ENCODE results near the gene LIN7A. TPM values are rescaled to one million over a fixed set of nuclear protein-coding genes. Genes with fewer than 3 reads are reported as not detected.

LIN7A gene
- polyA plus RNA-seq, 1 donor from 2014 or later = 31.5 TPM

DNA sequence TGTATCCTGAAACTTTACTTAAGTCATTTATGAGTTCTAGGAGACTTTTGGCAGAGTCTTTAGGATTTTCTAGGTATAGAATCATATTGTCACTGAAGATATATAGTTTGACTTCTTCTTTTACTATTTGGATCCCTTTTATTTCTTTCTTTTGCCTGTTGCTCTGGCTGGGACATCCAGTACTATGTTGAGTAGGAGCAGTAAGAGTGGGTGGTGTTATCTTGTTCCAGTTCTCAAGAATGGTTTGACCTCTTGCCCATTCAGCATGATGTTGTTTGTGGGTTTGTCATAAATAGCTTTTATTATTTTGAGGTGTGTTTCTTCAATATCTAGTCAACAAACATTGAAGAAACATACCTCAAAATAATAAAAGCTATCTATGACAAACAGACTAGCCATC is 35.0 kb downstream of the LIN7A start:
- no peaks in the 10 kb centered on the region for H3K9me2 ChIP-seq (ENCODE audit: insufficient read depth, low read length)
- H2AFZ ChIP-seq (ENCODE audit: low read depth, low read length) = no peak overlapping the region
- H3K27ac ChIP-seq (ENCODE audit: low read length) = no peak overlapping the region
- TF ChIP-seq EP300 (conservative IDR thresholded peaks at IDR 0.05; ENCODE audit: poor library complexity, severe bottlenecking) = no peak
- no peak for TF ChIP-seq TAF1 (IDR thresholded peaks at IDR 0.05; ENCODE audit: low read depth)
- TF ChIP-seq SMC3 (conservative IDR thresholded peaks at IDR 0.05; ENCODE audit: poor library complexity) = no peak
- TF ChIP-seq RAD21 (conservative IDR thresholded peaks at IDR 0.05) = no peak
- TF ChIP-seq MXI1 (conservative IDR thresholded peaks at IDR 0.05; ENCODE audit: poor library complexity, severe bottlenecking) = no peak
- no peak for TF ChIP-seq EZH2 (IDR thresholded peaks at IDR 0.05; ENCODE audit: borderline replicate concordance, insufficient read depth, low read length, poor library complexity, severe bottlenecking)
- TF ChIP-seq CTCF (IDR thresholded peaks at IDR 0.05; ENCODE audit: poor library complexity, severe bottlenecking) = no peak
- TF ChIP-seq, protein P1, sequence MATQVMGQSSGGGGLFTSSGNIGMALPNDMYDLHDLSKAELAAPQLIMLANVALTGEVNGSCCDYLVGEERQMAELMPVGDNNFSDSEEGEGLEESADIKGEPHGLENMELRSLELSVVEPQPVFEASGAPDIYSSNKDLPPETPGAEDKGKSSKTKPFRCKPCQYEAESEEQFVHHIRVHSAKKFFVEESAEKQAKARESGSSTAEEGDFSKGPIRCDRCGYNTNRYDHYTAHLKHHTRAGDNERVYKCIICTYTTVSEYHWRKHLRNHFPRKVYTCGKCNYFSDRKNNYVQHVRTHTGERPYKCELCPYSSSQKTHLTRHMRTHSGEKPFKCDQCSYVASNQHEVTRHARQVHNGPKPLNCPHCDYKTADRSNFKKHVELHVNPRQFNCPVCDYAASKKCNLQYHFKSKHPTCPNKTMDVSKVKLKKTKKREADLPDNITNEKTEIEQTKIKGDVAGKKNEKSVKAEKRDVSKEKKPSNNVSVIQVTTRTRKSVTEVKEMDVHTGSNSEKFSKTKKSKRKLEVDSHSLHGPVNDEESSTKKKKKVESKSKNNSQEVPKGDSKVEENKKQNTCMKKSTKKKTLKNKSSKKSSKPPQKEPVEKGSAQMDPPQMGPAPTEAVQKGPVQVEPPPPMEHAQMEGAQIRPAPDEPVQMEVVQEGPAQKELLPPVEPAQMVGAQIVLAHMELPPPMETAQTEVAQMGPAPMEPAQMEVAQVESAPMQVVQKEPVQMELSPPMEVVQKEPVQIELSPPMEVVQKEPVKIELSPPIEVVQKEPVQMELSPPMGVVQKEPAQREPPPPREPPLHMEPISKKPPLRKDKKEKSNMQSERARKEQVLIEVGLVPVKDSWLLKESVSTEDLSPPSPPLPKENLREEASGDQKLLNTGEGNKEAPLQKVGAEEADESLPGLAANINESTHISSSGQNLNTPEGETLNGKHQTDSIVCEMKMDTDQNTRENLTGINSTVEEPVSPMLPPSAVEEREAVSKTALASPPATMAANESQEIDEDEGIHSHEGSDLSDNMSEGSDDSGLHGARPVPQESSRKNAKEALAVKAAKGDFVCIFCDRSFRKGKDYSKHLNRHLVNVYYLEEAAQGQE (IDR thresholded peaks at IDR 0.05; ENCODE audit: borderline replicate concordance) = no peak
- TF ChIP-seq POLR2AphosphoS5 (IDR thresholded peaks at IDR 0.05) = no peak
- H3K27me3 ChIP-seq (ENCODE audit: insufficient read depth, low read depth, low read length) = no peaks in the 10 kb centered on the region
- no peaks in the 10 kb centered on the region for H4K20me1 ChIP-seq (ENCODE audit: insufficient read depth)
- no peak overlapping the region for H3K4me2 ChIP-seq (ENCODE audit: low read length)
- no peaks in the 10 kb centered on the region for H3K79me2 ChIP-seq (replicated peaks; ENCODE audit: insufficient read depth, low read length)
- H3K36me3 ChIP-seq (ENCODE audit: insufficient read depth, low read length) = no peaks in the 10 kb centered on the region
- no peak overlapping the region for H3K9ac ChIP-seq (ENCODE audit: low read length)
- no peak overlapping the region for H3K4me3 ChIP-seq (ENCODE audit: low read length)
- no peaks in the 10 kb centered on the region for H3K9me3 ChIP-seq (ENCODE audit: low read length)
- no peaks in the 10 kb centered on the region for H3F3A ChIP-seq (ENCODE audit: insufficient read depth, low read length, poor library complexity, severe bottlenecking)

DNA sequence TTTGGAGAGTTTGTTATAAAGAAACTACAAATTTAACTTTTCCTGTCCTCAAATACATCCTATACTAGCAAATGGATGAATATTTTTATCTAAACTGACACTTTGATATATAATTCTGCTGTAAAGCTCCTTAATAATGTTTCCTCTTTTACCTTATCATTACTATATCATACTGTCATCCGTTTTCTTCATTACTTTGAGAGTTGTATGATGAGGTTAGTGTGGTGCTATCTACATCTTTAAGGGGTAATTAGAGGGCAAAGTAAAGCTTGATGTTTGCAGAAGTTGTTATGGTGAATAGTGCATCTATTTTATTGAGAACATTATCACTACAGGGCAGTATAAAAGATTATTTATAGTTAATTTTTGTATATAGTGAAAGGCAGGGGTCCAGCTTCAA is 36.1 kb downstream of the LIN7A start:
- Histone ChIP-seq H3K9me3 (ENCODE audit: low read length) (no peaks in the 10 kb centered on the region), H2AFZ (ENCODE audit: low read depth, low read length) (no peak overlapping the region), H3K27me3 (ENCODE audit: insufficient read depth, low read depth, low read length) (no peaks in the 10 kb centered on the region), H3K9ac (ENCODE audit: low read length) (no peak overlapping the region), H3K4me3 (ENCODE audit: low read length) (no peak overlapping the region), H3K9me2 (ENCODE audit: insufficient read depth, low read length) (no peaks in the 10 kb centered on the region), H3K27ac (ENCODE audit: low read length) (no peak overlapping the region), H3K36me3 (ENCODE audit: insufficient read depth, low read length) (no peaks in the 10 kb centered on the region), H3K79me2 (replicated peaks; ENCODE audit: insufficient read depth, low read length) (no peaks in the 10 kb centered on the region), H3F3A (ENCODE audit: insufficient read depth, low read length, poor library complexity, severe bottlenecking) (no peaks in the 10 kb centered on the region), H3K4me2 (ENCODE audit: low read length) (no peak overlapping the region), H4K20me1 (ENCODE audit: insufficient read depth) (no peaks in the 10 kb centered on the region)
- TF ChIP-seq EZH2 (IDR thresholded peaks at IDR 0.05; ENCODE audit: borderline replicate concordance, insufficient read depth, low read length, poor library complexity, severe bottlenecking) = no peak
- TF ChIP-seq POLR2AphosphoS5 (IDR thresholded peaks at IDR 0.05) = no peak

- Histone ChIP-seq H3K9ac (ENCODE audit: low read length) (no peak overlapping the region), H3K36me3 (ENCODE audit: insufficient read depth, low read length) (no peaks in the 10 kb centered on the region), H2AFZ (ENCODE audit: low read depth, low read length) (no peak overlapping the region), H3K4me2 (ENCODE audit: low read length) (no peak overlapping the region), H3K79me2 (replicated peaks; ENCODE audit: insufficient read depth, low read length) (no peaks in the 10 kb centered on the region), H3K9me2 (ENCODE audit: insufficient read depth, low read length) (no peaks in the 10 kb centered on the region), H3K9me3 (ENCODE audit: low read length) (no peaks in the 10 kb centered on the region), H3F3A (ENCODE audit: insufficient read depth, low read length, poor library complexity, severe bottlenecking) (peaks cover 4% of the 10 kb centered on the region), H3K4me3 (ENCODE audit: low read length) (no peak overlapping the region), H3K27ac (ENCODE audit: low read length) (no peak overlapping the region), H4K20me1 (ENCODE audit: insufficient read depth) (no peaks in the 10 kb centered on the region), H3K27me3 (ENCODE audit: insufficient read depth, low read depth, low read length) (no peaks in the 10 kb centered on the region)
- TF ChIP-seq TAF1 (IDR thresholded peaks at IDR 0.05; ENCODE audit: low read depth) (no peak), CTCF (IDR thresholded peaks at IDR 0.05; ENCODE audit: poor library complexity, severe bottlenecking) (no peak), RAD21 (conservative IDR thresholded peaks at IDR 0.05) (no peak), POLR2AphosphoS5 (IDR thresholded peaks at IDR 0.05) (no peak), SMC3 (conservative IDR thresholded peaks at IDR 0.05; ENCODE audit: poor library complexity) (no peak), EZH2 (IDR thresholded peaks at IDR 0.05; ENCODE audit: borderline replicate concordance, insufficient read depth, low read length, poor library complexity, severe bottlenecking) (no peak), MXI1 (conservative IDR thresholded peaks at IDR 0.05; ENCODE audit: poor library complexity, severe bottlenecking) (no peak), EP300 (conservative IDR thresholded peaks at IDR 0.05; ENCODE audit: poor library complexity, severe bottlenecking) (no peak)
- TF ChIP-seq, protein P1 (IDR thresholded peaks at IDR 0.05; ENCODE audit: borderline replicate concordance) = no peak
These were observed 42.5 kb downstream of the LIN7A start for GRCh38 chr12:80895240-80895639.

Measured in neural cell (in vitro differentiated cells).